CD14-positive monocyte (primary cell): ENCODE measurements around the gene ZNF292. TPM values are rescaled to one million over a fixed set of nuclear protein-coding genes. Genes with fewer than 3 reads are reported as not detected.

Experiments
- DNase-seq, 3 donors: peaks; one replicate each; pipeline ENCODE4 v3.0.0-alpha.2; 2011 to 2022
- H2AFZ ChIP-seq: 2 replicates; pipeline ENCODE4 v1.6.0; 2012; ENCODE audit warnings: mild to moderate bottlenecking, low read depth, low read length, inconsistent platforms; ENCODE audit not compliant: insufficient read depth, poor library complexity, severe bottlenecking
- H3K27ac ChIP-seq, 2 donors: 1 replicate in 1 of 2; 2 replicates in 1 of 2; pipeline ENCODE4 v1.5.1; 2012 to 2013; ENCODE audit warnings: low read length in 2 of 2, control low read depth in 1 of 2, inconsistent platforms in 1 of 2, low read depth in 1 of 2, mild to moderate bottlenecking in 1 of 2
- H3K27me3 ChIP-seq, 2 donors: one replicate each; pipeline versions ENCODE4 v1.6.0 to v1.6.1; 2011 to 2013; ENCODE audit warnings: low read length in 2 of 2; ENCODE audit not compliant: control insufficient read depth in 2 of 2, insufficient read depth in 2 of 2
- H3K36me3 ChIP-seq, 2 donors: replicated peaks in 1 of 2; 1 replicate in 1 of 2; 2 replicates in 1 of 2; pipeline versions ENCODE4 v1.5.1 to v1.6.1; 2012 to 2013; ENCODE audit warnings: low read length in 2 of 2, control low read depth in 1 of 2, inconsistent platforms in 1 of 2, mild to moderate bottlenecking in 1 of 2; ENCODE audit not compliant: insufficient read depth in 2 of 2, control insufficient read depth in 1 of 2
- H3K4me1 ChIP-seq, 2 donors: 1 replicate in 1 of 2; 2 replicates in 1 of 2; pipeline versions ENCODE4 v1.5.1 to v1.6.1; 2012 to 2013; ENCODE audit warnings: low read length in 2 of 2, control low read depth in 1 of 2, inconsistent platforms in 1 of 2, mild to moderate bottlenecking in 1 of 2, moderate library complexity in 1 of 2; ENCODE audit not compliant: insufficient read depth in 2 of 2, control insufficient read depth in 1 of 2
- H3K4me2 ChIP-seq: replicated peaks from 2 replicates; pipeline ENCODE3; 2012; ENCODE audit warnings: low read length, moderate library complexity, mild to moderate bottlenecking; ENCODE audit not compliant: poor library complexity, severe bottlenecking; ENCODE audit errors: extremely low read depth
- H3K4me3 ChIP-seq, 3 experiments: fragments of 200-600 bp in 1 of 3; sonication (generic) in 1 of 3; replicated peaks in 1 of 3; 1 replicate in 2 of 3; 2 replicates in 1 of 3; pipeline ENCODE4 v1.5.1; 2011 to 2013; ENCODE audit warnings: low read length in 3 of 3, mild to moderate bottlenecking in 3 of 3, control low read depth in 2 of 3, low read depth in 2 of 3, inconsistent platforms in 1 of 3, moderate library complexity in 1 of 3
- H3K79me2 ChIP-seq: 2 replicates; pipeline ENCODE4 v1.6.0; 2012; ENCODE audit warnings: mild to moderate bottlenecking, control low read depth, inconsistent platforms, low read length, moderate library complexity; ENCODE audit not compliant: insufficient read depth
- H3K9ac ChIP-seq: 2 replicates; pipeline ENCODE4 v1.6.0; 2017; ENCODE audit warnings: low read length, mild to moderate bottlenecking; ENCODE audit not compliant: insufficient read depth, poor library complexity, severe bottlenecking
- H3K9me3 ChIP-seq, 2 donors: replicated peaks in 1 of 2; 1 replicate in 1 of 2; 2 replicates in 1 of 2; pipeline versions ENCODE4 v1.5.1 to v1.6.1; 2012 to 2013; ENCODE audit warnings: low read length in 2 of 2, control low read depth in 1 of 2; ENCODE audit not compliant: control insufficient read depth in 1 of 2, insufficient read depth in 1 of 2
- H4K20me1 ChIP-seq: 2 replicates; pipeline ENCODE4 v1.6.0; 2012; ENCODE audit warnings: mild to moderate bottlenecking, low read length, control low read depth, moderate library complexity; ENCODE audit not compliant: insufficient read depth
- H3K27ac Mint-ChIP-seq, 7 donors: one replicate each; pipeline ENCODE4 v1.8.0; 2020; ENCODE audit warnings: mild to moderate bottlenecking in 7 of 7, mixed read lengths in 7 of 7, moderate library complexity in 6 of 7, inconsistent platforms in 2 of 7
- H3K27me3 Mint-ChIP-seq, 3 donors: one replicate each; pipeline ENCODE4 v1.8.0; 2021 to 2022; ENCODE audit warnings: low read depth in 3 of 3, mild to moderate bottlenecking in 3 of 3, mixed read lengths in 3 of 3, moderate library complexity in 3 of 3, inconsistent platforms in 1 of 3
- H3K36me3 Mint-ChIP-seq, 2 donors: one replicate each; pipeline ENCODE4 v1.8.0; 2020; ENCODE audit warnings: mixed read lengths in 2 of 2, inconsistent platforms in 1 of 2, mild to moderate bottlenecking in 1 of 2
- H3K4me1 Mint-ChIP-seq: one replicate; pipeline ENCODE4 v1.8.0; 2020; ENCODE audit warnings: mild to moderate bottlenecking, mixed read lengths
- H3K4me3 Mint-ChIP-seq, 2 donors: one replicate each; pipeline ENCODE4 v1.8.0; 2020; ENCODE audit warnings: mild to moderate bottlenecking in 2 of 2, mixed read lengths in 2 of 2, moderate library complexity in 1 of 2
- H3K9me3 Mint-ChIP-seq, 7 donors: one replicate each; pipeline ENCODE4 v1.8.0; 2020 to 2022; ENCODE audit warnings: mixed read lengths in 7 of 7, mild to moderate bottlenecking in 6 of 7, moderate library complexity in 6 of 7, inconsistent platforms in 2 of 7
- CTCF ChIP-seq: fragments of 200-600 bp; IDR thresholded peaks from one replicate; pipeline ENCODE4 v1.8.0; 2022; ENCODE audit warnings: antibody characterized with exemption, mild to moderate bottlenecking
- WGBS: methylation state at CpG from one replicate; pipeline ENCODE4 v1.1.5; 2013; ENCODE audit warnings: missing lambda C conversion rate; ENCODE audit not compliant: insufficient coverage; 5-methylcytosine and 5-hydroxymethylcytosine counted together
- intact Hi-C, 2 donors: fragments of 100-400 bp; cut with micrococcal nuclease; formaldehyde crosslinking; loops; one replicate each; pipeline versions ENCODE4 v1.15.0 to v1.15.1; 2023
- polyA plus RNA-seq, 3 donors: library from polyadenylated mRNA; depleted of rRNA in 1 of 3; unstranded in 2 of 3; stranded (reverse) in 1 of 3; fragments of 300-500 nt in 2 of 3; fragments of >200 nt in 1 of 3; fragmentation: Illumina TruSeq in 2 of 3; gene quantifications; 1 replicate in 2 of 3; 2 replicates in 1 of 3; pipeline ENCODE4 v1.2.3, GENCODE V29; 2012 to 2021

The ZNF292 gene
- polyA plus RNA-seq, 3 donors = 4.8 to 7.7 (median 7.6) TPM

GRCh38 chr6:87291883-87292282 is 136.5 kb downstream of the ZNF292 start:
- DNase-seq = no peak
- H3K27me3 Mint-ChIP-seq = peaks cover 0 to 6% (median 6%) of the 10 kb centered on the region in 3 donors
- peaks cover 8% of the 10 kb centered on the region for H3K4me1 Mint-ChIP-seq
- Histone ChIP-seq H2AFZ (no peak overlapping the region), H3K4me1 (peaks cover 0 to 3% of the 10 kb centered on the region in 2 donors), H3K9ac (no peak overlapping the region), H3K36me3 (no peaks in the 10 kb centered on the region), H3K79me2 (no peaks in the 10 kb centered on the region), H3K4me3 (no peak overlapping the region), H3K9me3 (no peaks in the 10 kb centered on the region), H3K4me2 (no peak overlapping the region), H3K27me3 (no peaks in the 10 kb centered on the region), H4K20me1 (no peaks in the 10 kb centered on the region), H3K27ac (no peak overlapping the region)
- no CpG with 5 or more reads among the region's 2 CpGs for WGBS
- no peaks in the 10 kb centered on the region for H3K36me3 Mint-ChIP-seq
- H3K4me3 Mint-ChIP-seq = no peak overlapping the region
- no peak overlapping the region for H3K27ac Mint-ChIP-seq
- intact Hi-C loops = no loop called here
- no peak for TF ChIP-seq CTCF
- peaks cover 0 to 1% (median 0%) of the 10 kb centered on the region in 7 donors for H3K9me3 Mint-ChIP-seq

- Mint-ChIP-seq H3K36me3 (no peaks in the 10 kb centered on the region), H3K4me1 (peaks cover 8% of the 10 kb centered on the region), H3K27me3 (peaks cover 0 to 8% (median 8%) of the 10 kb centered on the region in 3 donors), H3K9me3 (peaks cover 0 to 1% (median 0%) of the 10 kb centered on the region in 7 donors), H3K27ac (no peak overlapping the region), H3K4me3 (no peak overlapping the region)
- no peak overlapping the region for H3K4me3 ChIP-seq
- H3K4me1 ChIP-seq = peaks cover 0 to 3% of the 10 kb centered on the region in 2 donors
- H3K4me2 ChIP-seq = no peak overlapping the region
- H3K9me3 ChIP-seq = no peaks in the 10 kb centered on the region
- WGBS = 83% methylated on average over 3 of the region's 4 CpGs
- no peaks in the 10 kb centered on the region for H3K27me3 ChIP-seq
- intact Hi-C loops = no loop called here
- H3K9ac ChIP-seq = no peak overlapping the region
- no peaks in the 10 kb centered on the region for H4K20me1 ChIP-seq
- TF ChIP-seq CTCF = no peak
- no peak for DNase-seq
- H2AFZ ChIP-seq = no peak overlapping the region
- H3K36me3 ChIP-seq = no peaks in the 10 kb centered on the region
- no peak overlapping the region for H3K27ac ChIP-seq
- H3K79me2 ChIP-seq = no peaks in the 10 kb centered on the region
Observed at GRCh38 chr6:87293526-87293925, 138.2 kb downstream of the ZNF292 start.
